ENCODE measurements around the gene HDAC4.

Gene HDAC4

GRCh38 chr2:239121600-239122012, 279.2 kb downstream of the HDAC4 start:
- H3K9me3 ChIP-seq (ENCODE audit: insufficient read depth, low read depth, low read length): peaks cover 5% of the 10 kb centered on the region
- no peak overlapping the region for H2BK12ac ChIP-seq (ENCODE audit: low read length)
- no peak overlapping the region for H3K9ac ChIP-seq (ENCODE audit: low read length)
- H4K91ac ChIP-seq (ENCODE audit: low read depth, low read length): no peak overlapping the region
- peaks cover 9 to 19% of the 10 kb centered on the region in 2 experiments for H3K36me3 ChIP-seq (ENCODE audit: control insufficient read depth in 1 of 2, insufficient read depth in 2 of 2, low read length in 2 of 2)
- H2AK5ac ChIP-seq (ENCODE audit: low read length): no peak overlapping the region
- no peaks in the 10 kb centered on the region for H3K79me2 ChIP-seq (ENCODE audit: control insufficient read depth, insufficient read depth, low read length, poor library complexity)
- H3K27me3 ChIP-seq (ENCODE audit: insufficient read depth, low read length): no peaks in the 10 kb centered on the region
- DNase-seq: no peak
- no peak overlapping the region for H3K4me2 ChIP-seq (ENCODE audit: low read length)
- no CpG with 5 or more reads among the region's 16 CpGs for WGBS (ENCODE audit: extremely low coverage, insufficient coverage, insufficient read length)
- no peak overlapping the region for H2AFZ ChIP-seq (ENCODE audit: insufficient read depth, low read length, poor library complexity)
- no peak overlapping the region for H3K4ac ChIP-seq (ENCODE audit: low read depth, low read length)
- no peaks in the 10 kb centered on the region for H3K4me1 ChIP-seq (ENCODE audit: control insufficient read depth in 1 of 2, insufficient read depth in 2 of 2, low read length in 2 of 2)
- no peak overlapping the region for H3K18ac ChIP-seq (ENCODE audit: low read length)
- no peak overlapping the region for H4K8ac ChIP-seq (ENCODE audit: low read depth, low read length)
- no peak overlapping the region for H4K12ac ChIP-seq (ENCODE audit: low read depth, low read length)
- H3K14ac ChIP-seq (ENCODE audit: low read length): no peak overlapping the region
- H3K23ac ChIP-seq (ENCODE audit: low read length): no peak overlapping the region
- H2BK120ac ChIP-seq (ENCODE audit: insufficient read depth, low read length, poor library complexity): no peak overlapping the region
- no peak overlapping the region for H3K4me3 ChIP-seq (ENCODE audit: low read depth, low read length)
- H3K27ac ChIP-seq (ENCODE audit: low read depth, low read length): no peak overlapping the region
- no peak overlapping the region for H2BK5ac ChIP-seq (ENCODE audit: low read depth, low read length, poor library complexity)
- H3K79me1 ChIP-seq (ENCODE audit: low read length): no peaks in the 10 kb centered on the region

GRCh38 chr2:239120664-239121063, 280.2 kb downstream of the HDAC4 start:
- Histone ChIP-seq H2BK12ac (ENCODE audit: low read length) (no peak overlapping the region), H3K79me2 (ENCODE audit: control insufficient read depth, insufficient read depth, low read length, poor library complexity) (no peaks in the 10 kb centered on the region), H3K79me1 (ENCODE audit: low read length) (no peaks in the 10 kb centered on the region), H3K27me3 (ENCODE audit: insufficient read depth, low read length) (no peaks in the 10 kb centered on the region), H3K4ac (ENCODE audit: low read depth, low read length) (no peak overlapping the region), H2BK120ac (ENCODE audit: insufficient read depth, low read length, poor library complexity) (no peak overlapping the region), H3K4me2 (ENCODE audit: low read length) (no peak overlapping the region), H3K14ac (ENCODE audit: low read length) (no peak overlapping the region), H3K36me3 (ENCODE audit: control insufficient read depth in 1 of 2, insufficient read depth in 2 of 2, low read length in 2 of 2) (peaks cover 9 to 14% of the 10 kb centered on the region in 2 experiments), H3K4me1 (ENCODE audit: control insufficient read depth in 1 of 2, insufficient read depth in 2 of 2, low read length in 2 of 2) (no peaks in the 10 kb centered on the region), H3K18ac (ENCODE audit: low read length) (no peak overlapping the region), H4K91ac (ENCODE audit: low read depth, low read length) (no peak overlapping the region), H3K27ac (ENCODE audit: low read depth, low read length) (no peak overlapping the region), H2BK5ac (ENCODE audit: low read depth, low read length, poor library complexity) (no peak overlapping the region), H4K8ac (ENCODE audit: low read depth, low read length) (no peak overlapping the region), H4K12ac (ENCODE audit: low read depth, low read length) (no peak overlapping the region), H3K9me3 (ENCODE audit: insufficient read depth, low read depth, low read length) (peaks cover 6% of the 10 kb centered on the region), H2AK5ac (ENCODE audit: low read length) (no peak overlapping the region), H3K9ac (ENCODE audit: low read length) (no peak overlapping the region), H3K4me3 (ENCODE audit: low read depth, low read length) (no peak overlapping the region), H2AFZ (ENCODE audit: insufficient read depth, low read length, poor library complexity) (no peak overlapping the region), H3K23ac (ENCODE audit: low read length) (no peak overlapping the region)
- no CpG with 5 or more reads among the region's 4 CpGs for WGBS (ENCODE audit: extremely low coverage, insufficient coverage, insufficient read length)
- no peak for DNase-seq

GRCh38 chr2:239119346-239120126, 281.3 kb downstream of the HDAC4 start:
- no CpG with 5 or more reads among the region's 21 CpGs for WGBS (ENCODE audit: extremely low coverage, insufficient coverage, insufficient read length)
- no peak overlapping the region for H2AFZ ChIP-seq (ENCODE audit: insufficient read depth, low read length, poor library complexity)
- no peak overlapping the region for H3K4ac ChIP-seq (ENCODE audit: low read depth, low read length)
- no peak overlapping the region for H2BK5ac ChIP-seq (ENCODE audit: low read depth, low read length, poor library complexity)
- H3K4me3 ChIP-seq (ENCODE audit: low read depth, low read length): no peak overlapping the region
- no peak overlapping the region for H3K27ac ChIP-seq (ENCODE audit: low read depth, low read length)
- H3K9me3 ChIP-seq (ENCODE audit: insufficient read depth, low read depth, low read length): peaks cover 2% of the 10 kb centered on the region
- H3K23ac ChIP-seq (ENCODE audit: low read length): no peak overlapping the region
- no peak overlapping the region for H2BK120ac ChIP-seq (ENCODE audit: insufficient read depth, low read length, poor library complexity)
- H4K12ac ChIP-seq (ENCODE audit: low read depth, low read length): no peak overlapping the region
- H3K36me3 ChIP-seq (ENCODE audit: control insufficient read depth in 1 of 2, insufficient read depth in 2 of 2, low read length in 2 of 2): peaks cover under 1 to 4% of the 10 kb centered on the region in 2 experiments
- H2AK5ac ChIP-seq (ENCODE audit: low read length): no peak overlapping the region
- H3K27me3 ChIP-seq (ENCODE audit: insufficient read depth, low read length): no peaks in the 10 kb centered on the region
- no peaks in the 10 kb centered on the region for H3K79me1 ChIP-seq (ENCODE audit: low read length)
- no peak overlapping the region for H4K8ac ChIP-seq (ENCODE audit: low read depth, low read length)
- no peak overlapping the region for H3K4me2 ChIP-seq (ENCODE audit: low read length)
- DNase-seq: no peak
- H3K14ac ChIP-seq (ENCODE audit: low read length): no peak overlapping the region
- H2BK12ac ChIP-seq (ENCODE audit: low read length): no peak overlapping the region
- no peaks in the 10 kb centered on the region for H3K4me1 ChIP-seq (ENCODE audit: control insufficient read depth in 1 of 2, insufficient read depth in 2 of 2, low read length in 2 of 2)
- no peak overlapping the region for H4K91ac ChIP-seq (ENCODE audit: low read depth, low read length)
- no peak overlapping the region for H3K9ac ChIP-seq (ENCODE audit: low read length)
- no peaks in the 10 kb centered on the region for H3K79me2 ChIP-seq (ENCODE audit: control insufficient read depth, insufficient read depth, low read length, poor library complexity)
- H3K18ac ChIP-seq (ENCODE audit: low read length): no peak overlapping the region

- no peak overlapping the region for H3K4me2 ChIP-seq (ENCODE audit: low read length)
- no peak overlapping the region for H3K14ac ChIP-seq (ENCODE audit: low read length)
- WGBS (ENCODE audit: extremely low coverage, insufficient coverage, insufficient read length): no CpG with 5 or more reads among the region's 18 CpGs
- no peak overlapping the region for H2BK5ac ChIP-seq (ENCODE audit: low read depth, low read length, poor library complexity)
- no peaks in the 10 kb centered on the region for H3K36me3 ChIP-seq (ENCODE audit: control insufficient read depth in 1 of 2, insufficient read depth in 2 of 2, low read length in 2 of 2)
- no peak overlapping the region for H4K91ac ChIP-seq (ENCODE audit: low read depth, low read length)
- H2AK5ac ChIP-seq (ENCODE audit: low read length): no peak overlapping the region
- H3K9ac ChIP-seq (ENCODE audit: low read length): no peak overlapping the region
- H3K18ac ChIP-seq (ENCODE audit: low read length): no peak overlapping the region
- no peaks in the 10 kb centered on the region for H3K79me1 ChIP-seq (ENCODE audit: low read length)
- no peak overlapping the region for H3K23ac ChIP-seq (ENCODE audit: low read length)
- no peak overlapping the region for H3K27ac ChIP-seq (ENCODE audit: low read depth, low read length)
- H3K9me3 ChIP-seq (ENCODE audit: insufficient read depth, low read depth, low read length): peaks cover 2% of the 10 kb centered on the region
- H2BK12ac ChIP-seq (ENCODE audit: low read length): no peak overlapping the region
- no peaks in the 10 kb centered on the region for H3K27me3 ChIP-seq (ENCODE audit: insufficient read depth, low read length)
- DNase-seq: no peak
- H3K79me2 ChIP-seq (ENCODE audit: control insufficient read depth, insufficient read depth, low read length, poor library complexity): no peaks in the 10 kb centered on the region
- no peak overlapping the region for H3K4me3 ChIP-seq (ENCODE audit: low read depth, low read length)
- no peak overlapping the region for H4K8ac ChIP-seq (ENCODE audit: low read depth, low read length)
- no peaks in the 10 kb centered on the region for H3K4me1 ChIP-seq (ENCODE audit: control insufficient read depth in 1 of 2, insufficient read depth in 2 of 2, low read length in 2 of 2)
- H4K12ac ChIP-seq (ENCODE audit: low read depth, low read length): no peak overlapping the region
- no peak overlapping the region for H2BK120ac ChIP-seq (ENCODE audit: insufficient read depth, low read length, poor library complexity)
- H2AFZ ChIP-seq (ENCODE audit: insufficient read depth, low read length, poor library complexity): no peak overlapping the region
- H3K4ac ChIP-seq (ENCODE audit: low read depth, low read length): no peak overlapping the region
These were observed 282.1 kb downstream of the HDAC4 start for GRCh38 chr2:239118675-239119211.
